Right renal cortex interstitium (tissue), 3 donors: ENCODE measurements around the gene DHCR24. TPM values are rescaled to one million over a fixed set of nuclear protein-coding genes. Genes with fewer than 3 reads are reported as not detected.
"Not testable (repeated sequence)": the region's sequence is repeated elsewhere in the genome, so short reads cannot be mapped to it uniquely, and the experiment has no call there.

Experiments
- DNase-seq, 3 donors: peaks; one replicate each; pipeline ENCODE4 v3.0.0-alpha.2; 2013; ENCODE audit warnings: low read depth in 3 of 3, low spot score in 2 of 3
- polyA plus RNA-seq, 3 donors: library from polyadenylated mRNA; unstranded; fragments of 120-200 nt; gene quantifications; one replicate each; pipeline ENCODE4 v1.2.1, GENCODE V29; 2013; ENCODE audit not compliant: insufficient read length in 3 of 3

Gene DHCR24
- polyA plus RNA-seq, 3 donors: 73.8 to 99.7 (median 80.2) TPM

DNA sequence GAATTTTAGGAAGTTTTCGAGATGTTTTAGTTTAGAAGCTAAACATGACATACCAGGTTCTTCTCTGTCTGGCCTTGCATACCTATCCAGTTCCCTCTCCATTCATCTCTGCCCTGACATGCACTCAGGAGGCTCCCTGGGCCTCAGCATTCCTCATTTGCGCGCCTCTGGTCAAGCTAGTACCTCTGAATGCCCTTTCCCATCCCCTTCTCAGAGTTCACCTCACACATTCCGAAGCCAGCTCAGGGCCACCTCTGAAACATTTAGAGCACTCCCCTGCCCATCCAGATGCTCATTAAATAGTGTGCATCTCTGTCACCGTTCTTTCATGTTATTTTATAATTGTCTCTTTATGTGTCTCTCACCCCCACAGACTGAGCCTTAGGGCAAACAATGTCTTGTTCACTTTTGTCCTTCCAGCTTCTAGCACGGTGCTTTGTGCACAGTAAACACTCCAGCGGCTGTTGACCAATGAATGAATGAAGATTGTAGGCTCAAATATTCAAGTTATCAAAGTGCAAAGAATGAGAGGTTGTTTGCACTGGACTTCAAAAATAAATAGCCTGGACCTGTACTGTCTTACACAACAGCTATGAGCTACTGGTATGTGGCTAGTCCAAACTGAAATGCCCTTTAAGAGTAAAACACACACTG lies 1.2 kb upstream of the DHCR24 start:
- no peak for DNase-seq

DNA sequence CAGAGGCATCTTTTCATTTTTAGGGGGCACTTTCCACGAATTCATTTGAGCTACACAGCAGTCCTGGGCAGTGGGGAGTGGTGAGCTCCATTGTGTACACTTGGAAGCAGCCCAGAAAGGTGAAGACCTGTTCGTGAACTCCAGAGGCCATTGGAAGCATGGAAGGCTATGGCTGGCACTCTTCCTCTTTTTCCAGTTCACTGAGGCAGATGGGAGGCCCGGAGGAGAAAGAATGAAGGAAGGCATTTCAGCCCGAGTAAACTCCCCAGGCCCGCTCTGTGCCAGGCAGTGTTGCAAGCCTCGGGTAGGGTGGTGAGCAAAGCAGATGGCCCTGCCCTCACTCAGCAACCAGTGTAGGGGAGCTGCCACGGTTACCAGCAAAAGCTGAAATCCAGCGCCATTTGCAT lies 673 bp upstream of the DHCR24 start:
- DNase-seq: no peak

DNA sequence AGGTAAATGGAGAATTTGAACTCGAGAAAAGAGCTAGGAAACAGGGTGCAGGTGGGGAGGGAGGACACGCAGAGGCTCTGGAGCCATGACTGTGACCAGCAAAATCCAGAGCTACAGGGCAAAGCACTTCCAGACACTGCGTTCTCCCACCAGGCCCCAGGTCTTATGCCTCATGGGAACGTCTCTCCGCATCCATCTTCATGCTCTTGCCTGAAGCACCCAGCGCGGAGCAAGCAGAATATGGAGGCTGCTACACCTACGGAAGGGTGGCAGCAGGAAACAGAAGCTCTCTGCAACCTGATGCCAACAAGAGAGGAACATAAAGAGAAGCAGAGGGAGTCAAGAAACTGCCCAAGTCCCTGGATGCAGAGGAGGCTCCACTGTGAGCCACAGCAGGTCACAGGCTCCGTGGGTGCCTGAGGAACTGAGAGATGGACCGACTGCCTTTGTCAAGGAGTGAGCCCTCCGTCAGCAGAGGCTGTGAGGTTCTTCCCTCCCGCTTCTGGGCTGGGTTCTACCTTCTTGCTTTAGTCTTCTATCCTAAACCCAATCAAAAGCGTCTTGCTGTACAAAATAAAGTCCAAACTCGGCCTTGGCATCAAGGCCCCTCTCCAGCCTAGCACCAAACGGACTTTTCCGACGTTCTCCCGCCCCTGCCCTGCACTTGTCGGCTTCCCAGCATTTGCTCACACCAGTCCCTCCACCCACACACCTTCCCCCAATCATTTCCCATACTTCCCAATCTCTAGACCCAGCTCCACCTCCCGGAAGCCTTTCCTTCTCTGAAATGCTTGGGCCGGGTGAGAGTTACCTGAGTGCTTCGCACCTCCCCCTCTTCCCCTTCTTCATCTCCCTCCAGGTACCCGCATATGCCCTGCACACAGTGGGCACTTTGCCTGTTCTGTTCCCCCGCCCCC lies 930 bp downstream of the DHCR24 start:
- DNase-seq: no peak

DNA sequence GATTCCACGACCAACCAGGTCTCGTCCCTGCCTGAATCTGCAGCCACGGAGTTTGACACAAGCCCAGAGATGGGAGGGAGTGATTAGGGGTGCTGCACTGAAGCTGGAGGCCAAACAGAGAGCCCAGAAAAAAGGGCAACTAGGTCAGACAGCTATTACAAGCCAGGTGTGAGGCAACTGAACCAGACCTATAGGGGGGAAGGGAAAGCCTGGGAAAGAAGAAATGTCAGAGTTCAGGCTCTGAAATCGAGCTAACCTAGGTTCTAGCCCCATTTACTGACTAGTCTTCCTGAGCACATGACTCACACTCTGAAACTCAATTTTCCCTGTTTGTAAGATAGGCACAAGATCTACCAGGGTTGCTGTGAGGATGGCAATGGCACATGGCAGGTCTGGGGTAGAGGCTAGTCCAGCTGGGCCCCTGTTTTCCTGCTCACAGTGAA lies 1.7 kb downstream of the DHCR24 start:
- no peak for DNase-seq

DNA sequence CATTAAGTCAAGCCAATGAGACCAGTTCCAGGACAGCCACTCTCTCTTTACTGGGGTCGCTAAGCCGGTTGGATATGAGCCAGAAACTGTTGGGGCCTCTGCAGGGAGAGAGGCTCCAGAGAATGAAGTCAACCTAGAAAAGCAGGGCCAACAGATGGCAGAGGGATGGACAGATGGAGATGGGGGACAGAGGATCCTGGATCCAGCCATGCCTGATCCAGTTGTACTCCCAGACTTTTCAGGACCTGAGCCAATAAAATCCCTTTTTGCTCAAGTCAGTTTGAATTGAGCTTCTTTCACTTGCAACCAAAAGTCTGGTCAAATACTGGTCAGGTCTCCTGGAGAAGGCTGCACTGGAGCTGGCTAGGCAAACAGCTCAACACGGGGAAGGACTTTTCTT lies 2.2 kb downstream of the DHCR24 start:
- DNase-seq: no peak

DNA sequence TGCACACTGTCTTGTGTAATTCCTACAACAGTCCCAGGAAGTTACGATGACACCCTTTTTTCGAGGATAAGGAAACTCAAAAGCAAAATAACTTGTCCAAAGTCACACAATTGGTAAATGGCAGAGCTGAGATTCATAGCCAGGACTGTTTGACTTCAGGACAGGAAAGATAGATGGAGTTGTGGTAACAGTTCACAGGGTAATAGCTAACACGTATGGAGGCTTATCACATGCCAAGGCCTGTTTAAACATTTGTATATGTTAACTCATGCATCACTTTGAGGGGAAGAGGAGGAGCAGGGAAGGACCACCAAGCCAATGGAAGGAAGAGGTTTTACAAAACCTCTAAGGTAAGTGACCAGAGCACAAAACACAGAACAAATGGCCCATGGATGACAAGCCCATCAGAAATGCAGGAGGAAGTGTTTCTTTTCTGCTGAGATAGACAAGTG lies 2.8 kb downstream of the DHCR24 start:
- no peak for DNase-seq

DNA sequence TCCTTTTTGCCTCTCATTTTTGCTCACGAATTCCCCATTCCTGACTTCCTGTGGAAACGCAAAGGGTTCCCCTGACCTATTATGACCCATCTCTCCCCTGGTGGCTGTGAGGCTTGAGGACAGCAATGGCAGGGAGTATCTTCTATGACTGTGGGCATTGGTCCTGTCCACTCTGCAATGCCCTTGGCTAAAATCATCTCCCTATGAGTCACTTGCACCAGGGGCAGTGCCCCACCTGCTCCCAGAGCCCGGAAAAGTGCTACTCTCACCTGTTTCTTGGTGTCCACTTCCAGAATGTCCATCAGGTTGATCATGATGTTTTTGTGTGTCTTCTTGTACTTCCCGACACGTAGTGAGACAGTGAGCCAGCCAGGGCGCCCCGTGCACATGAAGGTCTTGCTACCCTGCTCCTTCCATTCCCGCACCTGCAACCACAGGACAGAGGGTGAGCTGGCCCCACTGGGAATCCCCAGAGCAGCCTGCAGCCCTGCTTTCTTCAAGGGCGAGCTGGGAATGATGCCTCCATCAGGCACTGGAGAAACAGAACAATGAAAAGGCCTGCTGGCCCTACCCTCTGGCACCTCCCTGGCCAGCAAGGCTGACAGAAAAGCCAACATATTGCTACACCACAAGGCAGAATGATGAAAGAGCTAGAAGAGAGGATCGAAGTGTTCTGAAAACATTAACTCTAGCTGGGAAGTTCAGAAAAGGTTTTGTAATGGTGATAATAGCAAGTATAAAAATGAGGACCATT lies 3.5 kb downstream of the DHCR24 start:
- no peak for DNase-seq

DNA sequence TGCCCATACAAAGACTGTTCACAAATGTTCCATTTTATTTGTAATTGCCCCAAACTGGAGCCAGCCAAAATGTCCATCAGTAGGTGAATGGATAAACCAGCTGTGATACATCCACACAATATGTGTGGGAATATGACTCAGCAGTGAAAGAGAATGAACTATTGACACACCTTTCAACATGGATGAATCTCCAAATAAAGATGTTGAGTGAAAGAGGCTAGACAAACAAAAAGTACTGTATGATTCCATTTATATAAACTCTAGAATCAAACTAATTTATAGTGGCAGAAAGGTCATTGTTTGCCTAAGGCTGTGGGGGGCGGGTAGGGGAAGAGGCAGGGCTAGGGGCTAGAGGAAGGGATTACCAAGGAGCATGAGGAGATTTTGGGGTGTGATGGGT lies 4.5 kb downstream of the DHCR24 start:
- DNase-seq: no peak

DNA sequence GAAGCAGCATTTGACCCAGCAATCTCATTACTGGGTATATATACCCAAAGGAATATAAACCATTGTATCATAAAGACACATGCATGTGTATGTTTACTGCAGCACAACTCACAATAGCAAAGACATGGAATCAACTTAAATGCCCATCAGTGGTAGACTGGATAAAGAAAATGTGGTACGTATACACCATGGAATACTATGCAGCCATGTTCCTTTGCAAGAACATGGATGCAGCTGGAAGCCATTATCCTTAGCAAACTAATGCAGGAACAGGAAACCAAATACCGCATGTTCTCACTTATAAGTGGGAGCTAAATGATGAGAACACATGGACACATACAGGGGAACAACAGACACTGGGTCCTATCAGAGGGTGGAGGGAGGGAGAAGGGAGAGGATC lies 5.4 kb downstream of the DHCR24 start:
- not testable (repeated sequence) for DNase-seq

DNA sequence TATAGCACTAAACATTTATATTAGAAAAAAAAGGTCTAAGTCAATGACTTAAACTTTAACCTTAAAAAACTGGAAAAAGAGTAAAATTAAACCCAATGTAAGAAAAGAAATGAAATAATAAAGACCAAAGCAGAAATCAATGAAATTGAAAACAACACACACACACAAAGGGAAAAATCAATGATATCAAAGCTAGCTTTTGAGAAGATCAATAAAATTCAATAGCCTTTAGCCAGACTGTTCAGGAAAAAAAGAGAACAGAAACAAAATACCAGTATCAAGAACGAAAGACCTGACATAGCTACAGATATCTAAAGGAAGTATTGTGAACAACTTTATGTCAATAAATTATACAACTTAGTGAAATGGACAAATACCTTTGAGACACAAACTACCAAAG lies 7.1 kb downstream of the DHCR24 start:
- no peak for DNase-seq

DNA sequence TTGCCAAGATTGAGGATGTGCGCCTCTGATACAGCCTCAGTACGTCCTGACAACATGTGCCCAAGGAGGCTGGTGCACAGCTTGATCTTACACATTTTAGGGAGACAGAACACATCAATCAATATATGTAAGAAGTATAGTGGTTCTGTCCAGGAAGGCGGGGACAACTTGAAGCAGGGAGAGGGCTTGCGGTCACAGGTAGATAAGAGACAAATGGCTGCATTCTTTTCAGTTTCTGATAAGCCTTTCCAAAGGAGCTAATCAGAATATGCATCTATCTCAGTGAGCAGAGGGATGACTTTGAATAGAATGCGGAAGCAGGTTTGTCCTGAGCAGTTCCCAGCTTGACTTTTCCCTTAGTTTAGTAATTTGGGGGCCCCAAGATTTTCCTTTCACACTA lies 10.2 kb downstream of the DHCR24 start:
- no peak for DNase-seq

DNA sequence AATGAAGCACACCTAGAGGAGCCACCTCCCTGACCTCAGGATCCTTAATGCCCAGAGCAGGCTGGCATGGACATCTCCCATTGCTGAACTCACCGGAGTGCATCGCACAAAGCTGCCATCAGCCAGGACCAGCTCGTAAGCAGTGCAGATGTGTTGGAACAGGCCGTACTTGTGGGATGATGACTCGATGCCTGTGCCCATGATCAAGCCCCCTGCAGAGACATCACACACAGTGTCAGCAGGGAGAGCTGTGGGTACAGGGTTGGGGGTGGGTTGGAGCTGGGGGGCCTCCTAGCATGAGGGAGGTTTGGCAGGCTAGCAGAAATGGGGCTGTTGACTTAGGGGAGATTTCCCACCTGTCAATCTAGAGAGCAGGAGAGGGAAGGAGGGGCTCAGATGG lies 12.0 kb downstream of the DHCR24 start:
- no peak for DNase-seq

DNA sequence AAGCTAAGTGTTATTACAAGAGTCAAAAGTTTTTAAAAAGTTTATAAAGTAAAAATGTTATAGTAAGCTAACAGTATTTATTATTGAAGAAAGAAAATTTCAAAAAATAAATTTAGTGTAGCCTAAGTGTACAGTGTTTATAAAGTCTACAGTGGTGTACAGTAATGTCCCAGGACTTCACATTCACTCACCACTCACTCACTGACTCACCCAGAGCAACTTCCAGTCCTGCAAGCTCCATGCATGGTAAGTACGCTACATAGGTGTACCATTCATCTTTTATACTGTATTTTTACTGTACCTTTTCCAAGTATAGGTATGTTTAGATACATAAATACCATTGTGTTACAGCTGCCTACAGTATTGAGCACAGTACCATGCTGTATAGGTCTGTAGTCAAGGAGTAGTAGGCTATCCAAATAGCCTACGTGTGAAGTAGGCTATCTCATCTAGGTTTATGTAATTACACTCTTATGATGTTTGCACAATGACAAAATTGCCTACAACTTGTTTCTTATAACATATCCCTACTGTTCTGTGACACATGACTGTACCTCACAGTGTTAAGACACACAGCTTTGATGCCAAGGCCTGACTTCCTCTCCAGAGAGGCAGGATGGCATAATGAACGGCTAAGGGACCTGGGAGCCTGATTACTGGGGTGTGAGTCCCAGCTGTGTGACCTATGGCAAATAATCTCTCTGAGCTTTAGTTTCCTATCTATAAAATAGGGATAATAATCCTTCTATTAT lies 12.7 kb downstream of the DHCR24 start:
- DNase-seq: no peak

DNA sequence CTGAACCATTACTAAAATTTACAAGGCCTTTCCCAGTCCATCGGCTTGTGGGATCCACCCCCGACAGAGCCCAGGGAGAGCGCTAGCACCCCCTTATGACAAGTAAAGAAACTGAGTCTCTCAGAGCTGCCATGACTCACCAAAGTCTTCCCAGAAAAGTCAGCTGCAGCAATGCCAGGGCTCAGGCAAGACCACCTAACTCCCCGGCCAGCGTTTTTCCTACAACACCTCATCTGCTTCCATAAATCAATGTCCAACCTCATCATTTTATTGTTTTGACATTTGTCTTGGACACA lies 15.0 kb downstream of the DHCR24 start:
- DNase-seq: no peak

DNA sequence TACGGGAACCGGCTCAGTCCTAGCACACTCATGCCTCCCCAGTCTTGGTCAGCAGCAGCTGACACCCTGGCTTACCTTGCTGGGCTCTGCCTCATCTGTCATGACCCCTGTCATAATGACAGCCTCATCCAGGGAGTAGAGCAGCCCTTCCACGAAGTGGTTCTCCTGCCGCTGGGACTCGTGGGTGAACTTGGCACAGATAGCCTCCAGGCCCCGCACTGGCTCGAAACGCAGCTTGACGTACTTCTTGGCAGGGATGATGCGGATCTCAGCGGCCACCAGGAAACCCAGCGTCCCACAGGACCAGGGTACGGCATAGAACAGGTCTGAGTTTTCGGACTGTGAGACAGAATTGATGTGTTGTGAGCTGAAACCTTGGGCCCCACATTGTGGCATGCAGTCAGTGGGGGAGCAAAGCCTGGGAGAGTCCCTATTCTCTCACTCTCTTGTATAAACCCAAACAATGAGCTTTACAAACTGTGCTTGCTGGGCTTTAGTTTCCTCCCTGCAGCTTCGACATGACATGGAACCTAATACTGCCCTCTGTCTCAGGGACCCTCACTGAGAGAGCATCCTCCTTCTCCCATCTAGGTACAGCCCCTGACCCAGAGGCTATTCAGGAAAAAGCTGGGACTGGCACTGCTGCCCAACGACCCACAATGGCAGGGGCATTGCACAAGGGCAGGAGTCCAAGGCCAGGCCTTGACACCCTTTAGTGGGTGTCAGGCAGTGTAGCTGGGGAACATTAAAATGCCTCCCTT lies 15.5 kb downstream of the DHCR24 start:
- no peak for DNase-seq

DNA sequence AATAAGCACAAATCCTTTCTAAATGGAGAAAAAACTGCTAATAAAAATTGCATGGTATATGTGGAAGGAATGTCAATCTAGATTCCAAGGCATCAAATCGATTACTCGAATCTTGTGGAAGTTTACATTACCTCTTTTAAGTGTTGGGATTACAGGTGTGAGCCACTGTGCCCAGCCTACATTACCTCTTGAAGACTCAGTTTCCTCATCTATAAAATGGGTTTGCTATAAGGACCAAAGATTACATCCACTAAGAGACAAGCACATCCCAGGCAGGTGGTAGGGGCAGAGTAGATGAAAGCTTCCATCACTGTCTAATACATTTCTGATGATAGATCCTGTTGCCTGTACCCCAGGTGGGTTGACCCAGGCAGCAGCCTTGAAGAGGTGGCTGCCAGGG lies 16.1 kb downstream of the DHCR24 start:
- DNase-seq: no peak

DNA sequence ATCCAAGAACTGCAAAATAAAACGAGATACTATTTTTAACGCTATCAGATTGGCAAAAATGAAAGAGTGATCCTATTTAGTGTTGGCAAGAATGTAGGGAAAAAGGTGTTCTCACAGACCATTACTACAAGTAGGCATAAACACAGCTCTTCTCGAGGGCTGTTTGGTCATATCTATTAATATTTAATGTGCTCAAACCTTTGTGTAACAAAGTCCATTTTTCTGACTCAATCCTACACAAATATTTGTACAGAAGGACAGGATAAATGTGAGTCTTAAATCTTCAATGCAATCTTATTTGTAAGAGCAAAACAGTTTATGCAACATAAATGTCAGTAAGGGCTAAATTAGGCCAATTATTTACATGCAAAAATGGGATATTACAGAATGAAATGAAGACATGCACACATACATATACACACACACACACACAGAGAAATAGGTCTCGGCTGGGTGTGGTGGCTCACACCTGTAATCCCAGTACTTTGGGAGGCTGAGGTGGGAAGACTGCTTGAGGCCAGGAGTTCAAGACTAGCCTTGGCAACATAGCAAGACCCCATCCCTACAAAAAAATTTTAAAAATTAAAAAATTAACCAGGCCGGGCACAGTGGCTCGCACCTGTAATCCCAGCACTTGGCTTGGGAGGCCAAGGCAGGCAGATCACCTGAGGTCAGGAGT lies 17.7 kb downstream of the DHCR24 start:
- DNase-seq: no peak

DNA sequence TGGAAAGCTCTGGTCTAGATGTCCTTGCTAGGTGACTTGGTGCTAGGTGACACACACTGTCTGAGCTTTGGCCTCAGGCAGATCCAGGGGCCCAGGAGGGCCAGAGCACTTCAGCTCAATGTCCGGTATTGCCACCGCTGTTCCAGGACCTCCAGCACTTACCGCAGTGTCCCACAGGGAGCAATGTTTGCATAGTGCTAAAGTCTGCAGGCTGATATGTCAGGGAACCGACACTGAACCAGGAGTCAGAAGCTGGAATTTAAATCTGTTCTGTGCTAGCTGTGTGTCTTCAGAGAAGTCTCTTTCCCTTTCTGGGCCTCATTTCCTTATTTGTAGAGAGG lies 19.3 kb downstream of the DHCR24 start:
- DNase-seq: no peak

DNA sequence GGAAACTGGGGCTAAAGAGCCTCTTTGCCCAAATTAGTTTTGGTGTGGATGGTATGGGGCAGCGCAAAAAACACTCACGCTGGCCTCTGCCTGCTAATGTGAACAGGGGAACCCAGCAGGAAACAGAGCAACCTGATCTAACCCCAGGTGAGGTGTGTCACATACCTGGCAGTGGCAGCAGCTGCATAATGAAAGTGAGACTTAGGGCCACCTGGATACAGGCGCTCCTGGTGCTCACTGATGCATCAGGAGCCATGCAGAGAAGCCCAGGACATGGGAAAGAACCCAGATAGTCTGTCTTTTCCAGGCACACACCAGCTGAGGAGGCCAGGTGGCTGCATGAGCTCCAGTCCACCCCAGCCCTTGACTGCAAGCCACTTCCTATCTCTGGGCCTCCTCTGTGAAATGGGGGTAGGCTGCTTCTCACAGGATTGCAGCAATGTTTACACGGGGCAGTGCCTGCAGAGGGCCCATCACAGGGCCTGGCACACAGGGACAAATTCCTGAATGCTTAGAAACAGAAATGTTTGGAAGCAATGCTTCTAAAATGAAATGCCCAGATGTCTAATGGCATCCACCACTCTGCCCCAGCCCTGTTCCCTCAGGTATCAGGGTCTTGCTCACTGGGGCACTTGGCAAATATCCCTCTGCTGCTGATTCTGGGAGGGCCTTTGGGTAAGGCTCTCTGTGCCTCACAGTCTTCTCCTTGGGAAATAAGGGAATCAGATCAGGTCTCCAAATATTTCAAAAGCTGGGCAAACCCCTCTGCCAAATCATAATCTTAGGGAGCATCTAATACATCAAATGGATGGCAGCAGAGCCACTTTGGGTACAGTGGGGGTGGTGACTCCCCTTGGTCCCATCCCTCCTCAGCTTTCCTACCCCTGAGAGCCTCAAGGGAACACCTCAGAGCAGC lies 19.9 kb downstream of the DHCR24 start:
- DNase-seq: no peak
